GM23338 (cell line): Measurements from ENCODE around the gene ADGRG1. TPM values are rescaled to one million over a fixed set of nuclear protein-coding genes. Genes with fewer than 3 reads are reported as not detected.

ENCODE experiments used
- ATAC-seq: fragments of 200-7000 bp; cut with Tn5 transposase; 3 replicates; pipeline ENCODE4 v1.9.1; 2020
- DNase-seq: peaks from one replicate; pipeline ENCODE4 v3.0.0-alpha.2; 2015; ENCODE audit warnings: low spot score
- H2AFZ ChIP-seq: fragments of 200-600 bp; sonication (generic); 2 replicates; pipeline ENCODE4 v1.8.0; 2016; ENCODE audit warnings: antibody characterized with exemption, mild to moderate bottlenecking, moderate library complexity
- H3F3A ChIP-seq: fragments of 200-600 bp; sonication (generic); replicated peaks from 2 replicates; pipeline ENCODE4 v1.8.0; 2017; ENCODE audit warnings: antibody characterized with exemption, mixed run types, low read depth
- H3K27ac ChIP-seq: fragments of 200-600 bp; sonication (generic); 2 replicates; pipeline ENCODE4 v1.6.1; 2016; ENCODE audit warnings: low read depth
- H3K27me3 ChIP-seq: fragments of 200-600 bp; sonication (generic); 2 replicates; pipeline ENCODE4 v1.8.0; 2016; ENCODE audit warnings: mild to moderate bottlenecking, mixed run types, moderate library complexity; ENCODE audit not compliant: insufficient read depth
- H3K36me3 ChIP-seq: fragments of 200-600 bp; sonication (generic); 2 replicates; pipeline ENCODE4 v1.8.0; 2016; ENCODE audit warnings: mild to moderate bottlenecking; ENCODE audit not compliant: insufficient read depth
- H3K4me1 ChIP-seq: fragments of 200-600 bp; sonication (generic); 2 replicates; pipeline ENCODE4 v1.8.0; 2016; ENCODE audit warnings: mild to moderate bottlenecking, moderate library complexity; ENCODE audit not compliant: insufficient read depth
- H3K4me2 ChIP-seq: fragments of 200-600 bp; sonication (generic); 2 replicates; pipeline ENCODE4 v1.7.1; 2017; ENCODE audit warnings: mixed run types
- H3K4me3 ChIP-seq: fragments of 200-600 bp; sonication (generic); 2 replicates; pipeline ENCODE4 v1.6.1; 2016; ENCODE audit warnings: mixed run types
- H3K79me2 ChIP-seq: fragments of 200-600 bp; sonication (generic); replicated peaks from 2 replicates; pipeline ENCODE4 v1.8.0; 2017; ENCODE audit warnings: mild to moderate bottlenecking; ENCODE audit not compliant: insufficient read depth
- H3K9me2 ChIP-seq: fragments of 200-600 bp; sonication (generic); 2 replicates; pipeline ENCODE4 v1.8.0; 2017; ENCODE audit not compliant: insufficient read depth
- H4K20me1 ChIP-seq: fragments of 200-600 bp; sonication (generic); replicated peaks from 2 replicates; pipeline ENCODE4 v1.8.0; 2017; ENCODE audit warnings: mild to moderate bottlenecking; ENCODE audit not compliant: insufficient read depth
- H3K27ac Mint-ChIP-seq: 2 replicates; pipeline ENCODE4 v1.8.0; 2020; ENCODE audit warnings: inconsistent platforms, mild to moderate bottlenecking, moderate library complexity, mixed read lengths
- H3K27me3 Mint-ChIP-seq: 3 replicates; pipeline ENCODE4 v1.8.0; 2022; ENCODE audit warnings: low read depth, mild to moderate bottlenecking, moderate library complexity, mixed read lengths, inconsistent platforms; ENCODE audit not compliant: insufficient read depth, poor library complexity
- H3K36me3 Mint-ChIP-seq: 3 replicates; pipeline ENCODE4 v1.8.0; 2021; ENCODE audit warnings: low read depth, mild to moderate bottlenecking, inconsistent platforms, moderate library complexity, mixed read lengths
- H3K4me1 Mint-ChIP-seq: 3 replicates; pipeline ENCODE4 v1.8.0; 2020; ENCODE audit warnings: mild to moderate bottlenecking, inconsistent platforms, mixed read lengths
- H3K4me3 Mint-ChIP-seq: 3 replicates; pipeline ENCODE4 v1.8.0; 2021; ENCODE audit warnings: moderate library complexity, mild to moderate bottlenecking, inconsistent platforms, mixed read lengths
- H3K9me3 Mint-ChIP-seq: 3 replicates; pipeline ENCODE4 v1.8.0; 2020; ENCODE audit warnings: moderate library complexity, mild to moderate bottlenecking, inconsistent platforms, mixed read lengths
- EZH2phosphoT487 ChIP-seq: fragments of 200-600 bp; sonication (generic); IDR thresholded peaks from one replicate; pipeline ENCODE4 v1.8.1; 2018; ENCODE audit warnings: antibody characterized with exemption; ENCODE audit not compliant: unreplicated experiment
- POLR2AphosphoS5 ChIP-seq: IDR thresholded peaks from 2 replicates; pipeline ENCODE4 v1.6.1; 2016; ENCODE audit warnings: antibody characterized with exemption, low read depth
- STAT1 ChIP-seq: IDR thresholded peaks from one replicate; pipeline ENCODE4 v1.6.1; 2016; ENCODE audit warnings: antibody characterized with exemption; ENCODE audit not compliant: unreplicated experiment
- ZNF114 ChIP-seq: fragments of 250-450 bp; sonication (Bioruptor Pico); IDR thresholded peaks from 2 replicates; pipeline ENCODE4 v1.5.0; 2020; ENCODE audit warnings: mild to moderate bottlenecking, moderate library complexity
- ZNF331 ChIP-seq: fragments of 250-450 bp; sonication (Bioruptor Pico); IDR thresholded peaks from 2 replicates; pipeline ENCODE4 v1.5.0; 2020; ENCODE audit warnings: low read depth, mild to moderate bottlenecking, moderate library complexity
- polyA plus RNA-seq: library from polyadenylated mRNA; unstranded; fragments of >200 nt; fragmentation: Nextera tagmentation; extraction: Ambion mirVana; gene quantifications from 2 replicates; pipeline ENCODE4 v1.2.1, GENCODE V29; 2016
- total RNA-seq: library from RNA; depleted of rRNA; stranded (reverse); fragments of >200 nt; shearing (Covaris generic); gene quantifications from 2 replicates; pipeline ENCODE4 v1.2.3, GENCODE V29; 2014
- TF ChIP-seq, protein P1 (sequence below): fragments of 250-450 bp; sonication (Bioruptor Pico); IDR thresholded peaks from 2 replicates; pipeline ENCODE4 v1.5.0; 2020; ENCODE audit warnings: mild to moderate bottlenecking, moderate library complexity
- TF ChIP-seq, protein P2 (sequence below): IDR thresholded peaks from one replicate; pipeline ENCODE4 v1.6.1; 2018; ENCODE audit warnings: antibody characterized with exemption; ENCODE audit not compliant: unreplicated experiment

Gene ADGRG1
- total and polyA plus RNA-seq, 2 experiments from 2014 or later, result 0.14 to 0.47 TPM

DNA sequence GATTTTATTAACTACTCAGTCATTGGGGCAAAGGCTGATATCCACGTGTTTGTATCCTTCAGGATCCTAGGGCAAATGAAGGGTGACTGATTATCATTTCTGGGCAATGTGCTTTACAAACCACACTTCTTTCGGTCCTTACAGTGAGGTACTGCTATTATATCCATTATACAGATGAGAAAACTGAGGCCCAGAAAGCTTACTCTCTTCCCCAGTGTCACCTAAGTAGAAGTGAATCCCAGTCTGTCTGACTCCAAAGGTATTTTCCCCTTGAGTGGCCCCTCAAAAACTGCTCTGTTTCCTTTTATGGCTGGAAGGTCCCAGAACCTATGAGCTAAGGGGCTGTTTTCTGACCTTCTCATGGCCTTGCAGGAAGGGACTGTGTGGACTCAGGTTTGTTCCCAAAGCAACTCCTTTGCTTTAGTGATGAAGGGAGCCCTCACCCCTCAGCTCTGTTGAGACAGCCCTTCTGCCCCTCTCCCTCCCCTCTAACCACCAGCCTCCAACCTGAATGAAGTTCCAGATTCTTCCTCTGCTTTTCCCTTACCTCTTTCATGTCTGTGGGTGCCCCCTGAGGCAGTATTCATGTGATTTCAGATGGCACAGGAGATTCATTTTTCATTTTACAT lies 27.4 kb upstream of the ADGRG1 start (continued):
- TF ChIP-seq, protein P1, sequence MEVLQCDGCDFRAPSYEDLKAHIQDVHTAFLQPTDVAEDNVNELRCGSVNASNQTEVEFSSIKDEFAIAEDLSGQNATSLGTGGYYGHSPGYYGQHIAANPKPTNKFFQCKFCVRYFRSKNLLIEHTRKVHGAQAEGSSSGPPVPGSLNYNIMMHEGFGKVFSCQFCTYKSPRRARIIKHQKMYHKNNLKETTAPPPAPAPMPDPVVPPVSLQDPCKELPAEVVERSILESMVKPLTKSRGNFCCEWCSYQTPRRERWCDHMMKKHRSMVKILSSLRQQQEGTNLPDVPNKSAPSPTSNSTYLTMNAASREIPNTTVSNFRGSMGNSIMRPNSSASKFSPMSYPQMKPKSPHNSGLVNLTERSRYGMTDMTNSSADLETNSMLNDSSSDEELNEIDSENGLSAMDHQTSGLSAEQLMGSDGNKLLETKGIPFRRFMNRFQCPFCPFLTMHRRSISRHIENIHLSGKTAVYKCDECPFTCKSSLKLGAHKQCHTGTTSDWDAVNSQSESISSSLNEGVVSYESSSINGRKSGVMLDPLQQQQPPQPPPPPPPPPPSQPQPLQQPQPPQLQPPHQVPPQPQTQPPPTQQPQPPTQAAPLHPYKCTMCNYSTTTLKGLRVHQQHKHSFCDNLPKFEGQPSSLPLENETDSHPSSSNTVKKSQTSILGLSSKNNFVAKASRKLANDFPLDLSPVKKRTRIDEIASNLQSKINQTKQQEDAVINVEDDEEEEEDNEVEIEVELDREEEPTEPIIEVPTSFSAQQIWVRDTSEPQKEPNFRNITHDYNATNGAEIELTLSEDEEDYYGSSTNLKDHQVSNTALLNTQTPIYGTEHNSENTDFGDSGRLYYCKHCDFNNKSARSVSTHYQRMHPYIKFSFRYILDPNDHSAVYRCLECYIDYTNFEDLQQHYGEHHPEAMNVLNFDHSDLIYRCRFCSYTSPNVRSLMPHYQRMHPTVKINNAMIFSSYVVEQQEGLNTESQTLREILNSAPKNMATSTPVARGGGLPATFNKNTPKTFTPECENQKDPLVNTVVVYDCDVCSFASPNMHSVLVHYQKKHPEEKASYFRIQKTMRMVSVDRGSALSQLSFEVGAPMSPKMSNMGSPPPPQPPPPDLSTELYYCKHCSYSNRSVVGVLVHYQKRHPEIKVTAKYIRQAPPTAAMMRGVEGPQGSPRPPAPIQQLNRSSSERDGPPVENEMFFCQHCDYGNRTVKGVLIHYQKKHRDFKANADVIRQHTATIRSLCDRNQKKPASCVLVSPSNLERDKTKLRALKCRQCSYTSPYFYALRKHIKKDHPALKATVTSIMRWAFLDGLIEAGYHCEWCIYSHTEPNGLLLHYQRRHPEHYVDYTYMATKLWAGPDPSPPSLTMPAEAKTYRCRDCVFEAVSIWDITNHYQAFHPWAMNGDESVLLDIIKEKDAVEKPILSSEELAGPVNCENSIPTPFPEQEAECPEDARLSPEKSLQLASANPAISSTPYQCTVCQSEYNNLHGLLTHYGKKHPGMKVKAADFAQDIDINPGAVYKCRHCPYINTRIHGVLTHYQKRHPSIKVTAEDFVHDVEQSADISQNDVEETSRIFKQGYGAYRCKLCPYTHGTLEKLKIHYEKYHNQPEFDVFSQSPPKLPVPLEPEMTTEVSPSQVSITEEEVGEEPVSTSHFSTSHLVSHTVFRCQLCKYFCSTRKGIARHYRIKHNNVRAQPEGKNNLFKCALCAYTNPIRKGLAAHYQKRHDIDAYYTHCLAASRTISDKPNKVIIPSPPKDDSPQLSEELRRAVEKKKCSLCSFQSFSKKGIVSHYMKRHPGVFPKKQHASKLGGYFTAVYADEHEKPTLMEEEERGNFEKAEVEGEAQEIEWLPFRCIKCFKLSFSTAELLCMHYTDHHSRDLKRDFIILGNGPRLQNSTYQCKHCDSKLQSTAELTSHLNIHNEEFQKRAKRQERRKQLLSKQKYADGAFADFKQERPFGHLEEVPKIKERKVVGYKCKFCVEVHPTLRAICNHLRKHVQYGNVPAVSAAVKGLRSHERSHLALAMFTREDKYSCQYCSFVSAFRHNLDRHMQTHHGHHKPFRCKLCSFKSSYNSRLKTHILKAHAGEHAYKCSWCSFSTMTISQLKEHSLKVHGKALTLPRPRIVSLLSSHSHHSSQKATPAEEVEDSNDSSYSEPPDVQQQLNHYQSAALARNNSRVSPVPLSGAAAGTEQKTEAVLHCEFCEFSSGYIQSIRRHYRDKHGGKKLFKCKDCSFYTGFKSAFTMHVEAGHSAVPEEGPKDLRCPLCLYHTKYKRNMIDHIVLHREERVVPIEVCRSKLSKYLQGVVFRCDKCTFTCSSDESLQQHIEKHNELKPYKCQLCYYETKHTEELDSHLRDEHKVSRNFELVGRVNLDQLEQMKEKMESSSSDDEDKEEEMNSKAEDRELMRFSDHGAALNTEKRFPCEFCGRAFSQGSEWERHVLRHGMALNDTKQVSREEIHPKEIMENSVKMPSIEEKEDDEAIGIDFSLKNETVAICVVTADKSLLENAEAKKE (CRISPR knock-in tag), result no peak
- TF ChIP-seq ZNF331 (CRISPR knock-in tag) (no peak), POLR2AphosphoS5 (no peak), STAT1 (no peak), ZNF114 (no peak)

DNA sequence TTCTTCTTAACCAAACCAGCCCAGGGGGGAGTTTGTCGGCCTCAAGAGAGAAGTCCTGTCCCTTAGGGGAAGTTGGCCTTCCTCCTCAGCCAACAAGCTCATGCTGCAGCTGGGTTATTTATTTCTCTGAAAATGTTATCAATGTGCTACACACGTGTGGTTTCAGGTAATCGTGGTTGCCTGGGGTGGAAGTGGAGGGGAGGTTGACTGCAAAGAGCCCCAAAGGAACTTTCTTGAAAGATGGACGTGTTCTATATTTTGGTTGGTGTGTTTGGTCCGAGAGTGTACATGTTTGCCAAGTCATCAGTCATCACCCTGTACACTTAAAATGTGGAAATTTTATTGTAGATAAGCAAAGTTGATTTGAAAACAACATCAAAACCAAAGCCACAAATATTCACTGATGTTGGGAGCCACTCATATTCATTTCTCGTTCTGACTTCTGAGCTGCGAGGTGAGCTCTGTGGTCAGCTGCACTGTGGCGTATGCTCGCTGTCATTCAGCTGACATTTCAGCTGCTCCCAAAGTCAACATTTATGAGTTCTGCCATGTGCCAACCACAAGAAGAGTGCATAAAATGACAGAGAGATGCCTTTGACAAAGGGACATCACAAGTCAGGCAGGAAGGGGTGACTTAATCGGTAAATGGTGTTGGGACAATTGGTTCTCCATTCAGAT lies 26.5 kb upstream of the ADGRG1 start:
- ATAC-seq (no peak), DNase-seq (no peak)
- Mint-ChIP-seq H3K9me3 (no peaks in the 10 kb centered on the region), H3K36me3 (no peaks in the 10 kb centered on the region), H3K27ac (no peak overlapping the region), H3K4me1 (no peaks in the 10 kb centered on the region), H3K4me3 (no peak overlapping the region), H3K27me3 (peaks cover 9% of the 10 kb centered on the region)
- Histone ChIP-seq H3K9me2 (no peaks in the 10 kb centered on the region), H3K36me3 (no peaks in the 10 kb centered on the region), H3F3A (no peaks in the 10 kb centered on the region), H3K4me2 (no peak overlapping the region), H3K4me3 (no peak overlapping the region), H3K4me1 (0 out of 2 replicates have a peak, but pooled peaks cover 4% of the 10 kb centered on the region), H3K79me2 (no peaks in the 10 kb centered on the region), H2AFZ (no peak overlapping the region), H3K27me3 (no peaks in the 10 kb centered on the region), H4K20me1 (no peaks in the 10 kb centered on the region), H3K27ac (no peak overlapping the region)
- no peak for TF ChIP-seq POLR2AphosphoS5
- TF ChIP-seq, protein P2, sequence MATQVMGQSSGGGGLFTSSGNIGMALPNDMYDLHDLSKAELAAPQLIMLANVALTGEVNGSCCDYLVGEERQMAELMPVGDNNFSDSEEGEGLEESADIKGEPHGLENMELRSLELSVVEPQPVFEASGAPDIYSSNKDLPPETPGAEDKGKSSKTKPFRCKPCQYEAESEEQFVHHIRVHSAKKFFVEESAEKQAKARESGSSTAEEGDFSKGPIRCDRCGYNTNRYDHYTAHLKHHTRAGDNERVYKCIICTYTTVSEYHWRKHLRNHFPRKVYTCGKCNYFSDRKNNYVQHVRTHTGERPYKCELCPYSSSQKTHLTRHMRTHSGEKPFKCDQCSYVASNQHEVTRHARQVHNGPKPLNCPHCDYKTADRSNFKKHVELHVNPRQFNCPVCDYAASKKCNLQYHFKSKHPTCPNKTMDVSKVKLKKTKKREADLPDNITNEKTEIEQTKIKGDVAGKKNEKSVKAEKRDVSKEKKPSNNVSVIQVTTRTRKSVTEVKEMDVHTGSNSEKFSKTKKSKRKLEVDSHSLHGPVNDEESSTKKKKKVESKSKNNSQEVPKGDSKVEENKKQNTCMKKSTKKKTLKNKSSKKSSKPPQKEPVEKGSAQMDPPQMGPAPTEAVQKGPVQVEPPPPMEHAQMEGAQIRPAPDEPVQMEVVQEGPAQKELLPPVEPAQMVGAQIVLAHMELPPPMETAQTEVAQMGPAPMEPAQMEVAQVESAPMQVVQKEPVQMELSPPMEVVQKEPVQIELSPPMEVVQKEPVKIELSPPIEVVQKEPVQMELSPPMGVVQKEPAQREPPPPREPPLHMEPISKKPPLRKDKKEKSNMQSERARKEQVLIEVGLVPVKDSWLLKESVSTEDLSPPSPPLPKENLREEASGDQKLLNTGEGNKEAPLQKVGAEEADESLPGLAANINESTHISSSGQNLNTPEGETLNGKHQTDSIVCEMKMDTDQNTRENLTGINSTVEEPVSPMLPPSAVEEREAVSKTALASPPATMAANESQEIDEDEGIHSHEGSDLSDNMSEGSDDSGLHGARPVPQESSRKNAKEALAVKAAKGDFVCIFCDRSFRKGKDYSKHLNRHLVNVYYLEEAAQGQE, result no peak
- TF ChIP-seq ZNF114, result no peak
- no peak for TF ChIP-seq EZH2phosphoT487
- no peak for TF ChIP-seq STAT1
- no peak for TF ChIP-seq ZNF331 (CRISPR knock-in tag)
